Small intestine (tissue), 7 donors: Measurements from ENCODE around the gene PRICKLE1. TPM values are rescaled to one million over a fixed set of nuclear protein-coding genes. Genes with fewer than 3 reads are reported as not detected.

Experiments used
- DNase-seq, 2 donors: peaks; one replicate each; pipeline versions ENCODE4 v3.0.0 to v3.0.0-alpha.2; 2013
- FAIRE-seq: peaks from 2 replicates; lab custom pipeline; 2012; peaks lifted over from hg19 to GRCh38; lab: Jason Lieb, UNC
- H3K27ac ChIP-seq, 3 donors: one replicate each; pipeline ENCODE4 v1.5.1; 2013; ENCODE audit warnings: low read length in 2 of 3, mild to moderate bottlenecking in 2 of 3, control low read depth in 1 of 3, inconsistent platforms in 1 of 3, low read depth in 1 of 3, moderate library complexity in 1 of 3
- H3K27me3 ChIP-seq, 3 donors: one replicate each; pipeline ENCODE4 v1.6.1; 2013; ENCODE audit warnings: low read length in 3 of 3, inconsistent platforms in 1 of 3; ENCODE audit not compliant: control insufficient read depth in 3 of 3, insufficient read depth in 3 of 3
- H3K36me3 ChIP-seq, 3 donors: one replicate each; pipeline ENCODE4 v1.6.1; 2013; ENCODE audit warnings: low read length in 3 of 3, inconsistent platforms in 1 of 3, low read depth in 1 of 3, mild to moderate bottlenecking in 1 of 3, moderate library complexity in 1 of 3; ENCODE audit not compliant: control insufficient read depth in 3 of 3, insufficient read depth in 2 of 3
- H3K4me1 ChIP-seq, 3 donors: one replicate each; pipeline ENCODE4 v1.6.1; 2013; ENCODE audit warnings: low read length in 2 of 3, inconsistent platforms in 1 of 3, low read depth in 1 of 3, mild to moderate bottlenecking in 1 of 3, moderate library complexity in 1 of 3; ENCODE audit not compliant: control insufficient read depth in 3 of 3, insufficient read depth in 2 of 3
- H3K4me3 ChIP-seq, 3 donors: one replicate each; pipeline ENCODE4 v1.5.1; 2013; ENCODE audit warnings: low read length in 3 of 3, control low read depth in 1 of 3, inconsistent platforms in 1 of 3, low read depth in 1 of 3, mild to moderate bottlenecking in 1 of 3, moderate library complexity in 1 of 3
- H3K9me3 ChIP-seq, 2 donors: one replicate each; pipeline ENCODE4 v1.6.1; 2013; ENCODE audit warnings: low read depth in 1 of 2, low read length in 1 of 2; ENCODE audit not compliant: control insufficient read depth in 2 of 2, insufficient read depth in 1 of 2
- WGBS, 3 donors: extraction: QIAGEN DNeasy Blood & Tissue Kit; methylation state at CpG; one replicate each; pipeline ENCODE4 v1.1.7; 2013; 5-methylcytosine and 5-hydroxymethylcytosine counted together
- polyA plus RNA-seq, 4 donors: library from polyadenylated mRNA; stranded (reverse) in 3 of 4; unstranded in 1 of 4; fragments of 200-250 nt in 3 of 4; fragments of 120-200 nt in 1 of 4; gene quantifications; one replicate each; pipeline versions ENCODE4 v1.2.1 to v1.2.3, GENCODE V29; 2013
- donor health status: healthy with polysubstance abuse.
- donor health status: control.
- donor health status: control.
- donor health status: Bipolar disorder and iron deficiency.
- donor health status: healthy.

Gene PRICKLE1
- polyA plus RNA-seq, 4 donors: 0.22 to 4.0 (median 0.82) TPM

- Histone ChIP-seq H3K36me3 (no peaks in the 10 kb centered on the region), H3K27ac (no peak overlapping the region), H3K27me3 (no peaks in the 10 kb centered on the region), H3K9me3 (no peaks in the 10 kb centered on the region), H3K4me3 (no peak overlapping the region), H3K4me1 (no peaks in the 10 kb centered on the region)
- FAIRE-seq (no peak), DNase-seq (no peak)
- WGBS, 3 donors: 33 to 38% (median 34%) methylated on average over 4 of the region's 4 CpGs
These were observed 36.1 kb upstream of the PRICKLE1 start for GRCh38 chr12:42625611-42626010.

GRCh38 chr12:42617622-42618021, 28.1 kb upstream of the PRICKLE1 start:
- WGBS, 3 donors: 18 to 37% (median 22%) methylated on average over 1 of the region's 1 CpG
- no peaks in the 10 kb centered on the region for H3K36me3 ChIP-seq
- no peak overlapping the region for H3K27ac ChIP-seq
- H3K27me3 ChIP-seq: no peaks in the 10 kb centered on the region
- FAIRE-seq: peak; percentile 49
- H3K4me3 ChIP-seq: no peak overlapping the region
- H3K4me1 ChIP-seq: no peaks in the 10 kb centered on the region
- peaks cover 0 to 12% of the 10 kb centered on the region in 2 donors for H3K9me3 ChIP-seq
- no peak for DNase-seq

GRCh38 chr12:42615006-42615405, 25.5 kb upstream of the PRICKLE1 start:
- H3K4me3 ChIP-seq: no peak overlapping the region
- no peak for DNase-seq
- H3K27ac ChIP-seq: no peak overlapping the region
- WGBS, 3 donors: 67 to 76% (median 69%) methylated on average over 3 of the region's 3 CpGs
- peaks cover 0 to 12% of the 10 kb centered on the region in 2 donors for H3K9me3 ChIP-seq
- no peaks in the 10 kb centered on the region for H3K27me3 ChIP-seq
- H3K4me1 ChIP-seq: no peaks in the 10 kb centered on the region
- FAIRE-seq: no peak
- H3K36me3 ChIP-seq: no peaks in the 10 kb centered on the region

- no peaks in the 10 kb centered on the region for H3K4me1 ChIP-seq
- FAIRE-seq (no peak), DNase-seq (no peak)
These were observed 22.7 kb upstream of the PRICKLE1 start for GRCh38 chr12:42612231-42612613.

GRCh38 chr12:42611571-42612230, 22.2 kb upstream of the PRICKLE1 start:
- no peak for FAIRE-seq
- Histone ChIP-seq H3K4me3 (no peak overlapping the region), H3K36me3 (no peaks in the 10 kb centered on the region), H3K4me1 (no peaks in the 10 kb centered on the region), H3K9me3 (no peaks in the 10 kb centered on the region), H3K27me3 (peaks cover 0 to 3% (median 0%) of the 10 kb centered on the region in 3 donors), H3K27ac (no peak overlapping the region)
- no peak for DNase-seq
- 61 to 81% (median 73%) methylated on average over 4 of the region's 4 CpGs for WGBS, 3 donors

More at GRCh38 chr12:42612231-42612613, 22.7 kb upstream of the PRICKLE1 start:
- Histone ChIP-seq H3K36me3 (no peaks in the 10 kb centered on the region), H3K4me3 (no peak overlapping the region), H3K27ac (no peak overlapping the region), H3K9me3 (no peaks in the 10 kb centered on the region), H3K27me3 (peaks cover 0 to 3% (median 0%) of the 10 kb centered on the region in 3 donors)

GRCh38 chr12:42609605-42610004, 20.1 kb upstream of the PRICKLE1 start:
- no peak for DNase-seq
- Histone ChIP-seq H3K36me3 (no peaks in the 10 kb centered on the region), H3K27me3 (peaks cover 0 to 3% (median 0%) of the 10 kb centered on the region in 3 donors), H3K4me1 (no peaks in the 10 kb centered on the region), H3K27ac (no peak overlapping the region), H3K4me3 (no peak overlapping the region), H3K9me3 (no peaks in the 10 kb centered on the region)
- WGBS, 3 donors: 81 to 91% (median 91%) methylated on average over 8 of the region's 8 CpGs
- FAIRE-seq: no peak

GRCh38 chr12:42608196-42608825, 18.8 kb upstream of the PRICKLE1 start:
- Histone ChIP-seq H3K27me3 (peaks cover 0 to 3% (median 0%) of the 10 kb centered on the region in 3 donors), H3K27ac (no peak overlapping the region), H3K36me3 (no peaks in the 10 kb centered on the region), H3K9me3 (no peaks in the 10 kb centered on the region), H3K4me3 (no peak overlapping the region), H3K4me1 (no peaks in the 10 kb centered on the region)
- 65 to 75% (median 68%) methylated on average over 11 of the region's 11 CpGs for WGBS, 3 donors
- DNase-seq (no peak), FAIRE-seq (no peak)

- DNase-seq: no peak
- no peaks in the 10 kb centered on the region for H3K4me1 ChIP-seq
- H3K27me3 ChIP-seq: peaks cover 0 to 3% (median under 1%) of the 10 kb centered on the region in 3 donors
- no peaks in the 10 kb centered on the region for H3K36me3 ChIP-seq
- H3K9me3 ChIP-seq: no peaks in the 10 kb centered on the region
- no peak for FAIRE-seq
- WGBS, 3 donors: 58 to 79% (median 66%) methylated on average over 5 of the region's 5 CpGs
- H3K4me3 ChIP-seq: no peak overlapping the region
- no peak overlapping the region for H3K27ac ChIP-seq
These were observed 18.1 kb upstream of the PRICKLE1 start for GRCh38 chr12:42607584-42608058.
